Neural progenitor cell (in vitro differentiated cells): Measurements from ENCODE around the gene PGAM2. TPM values are rescaled to one million over a fixed set of nuclear protein-coding genes. Genes with fewer than 3 reads are reported as not detected.

Experiments
- DNase-seq: peaks from one replicate; pipeline ENCODE4 v3.0.0-alpha.2; 2016; ENCODE audit warnings: low spot score
- H2AFZ ChIP-seq: fragments of 200-600 bp; sonication (generic); replicated peaks from 2 replicates; pipeline ENCODE4 v1.6.1; 2016; ENCODE audit warnings: antibody characterized with exemption
- H3F3A ChIP-seq: fragments of 200-600 bp; sonication (generic); 2 replicates; pipeline ENCODE4 v1.6.1; 2016; ENCODE audit warnings: antibody characterized with exemption, low read depth
- H3K27ac ChIP-seq: fragments of 200-600 bp; sonication (generic); 2 replicates; pipeline ENCODE4 v1.5.1; 2016; ENCODE audit warnings: mild to moderate bottlenecking
- H3K27me3 ChIP-seq: fragments of 200-600 bp; sonication (generic); 2 replicates; pipeline ENCODE4 v1.6.1; 2016; ENCODE audit warnings: mild to moderate bottlenecking, moderate library complexity
- H3K36me3 ChIP-seq: fragments of 200-600 bp; sonication (generic); 2 replicates; pipeline ENCODE4 v1.5.1; 2016
- H3K4me1 ChIP-seq: fragments of 200-600 bp; sonication (generic); 2 replicates; pipeline ENCODE4 v1.6.1; 2016; ENCODE audit warnings: mixed run types
- H3K4me2 ChIP-seq: fragments of 200-600 bp; sonication (generic); 2 replicates; pipeline ENCODE4 v1.6.1; 2016
- H3K4me3 ChIP-seq: fragments of 200-600 bp; sonication (generic); 2 replicates; pipeline ENCODE4 v1.5.1; 2016
- H3K79me2 ChIP-seq: fragments of 200-600 bp; sonication (generic); 2 replicates; pipeline ENCODE4 v1.6.1; 2016; ENCODE audit warnings: low read depth
- H3K9ac ChIP-seq: fragments of 200-600 bp; sonication (generic); 2 replicates; pipeline ENCODE4 v1.6.1; 2016
- H3K9me3 ChIP-seq: fragments of 200-600 bp; sonication (generic); 2 replicates; pipeline ENCODE4 v1.5.1; 2016; ENCODE audit warnings: low read depth
- H4K20me1 ChIP-seq: fragments of 200-600 bp; sonication (generic); 2 replicates; pipeline ENCODE4 v1.6.1; 2016; ENCODE audit warnings: low read depth
- H3K27ac Mint-ChIP-seq: 3 replicates; pipeline ENCODE4 v1.8.0; 2021; ENCODE audit warnings: mixed read lengths
- H3K27me3 Mint-ChIP-seq: 2 replicates; pipeline ENCODE4 v1.8.0; 2022; ENCODE audit warnings: low read depth, mild to moderate bottlenecking, inconsistent platforms, moderate library complexity, mixed read lengths; ENCODE audit not compliant: insufficient read depth
- H3K36me3 Mint-ChIP-seq: 3 replicates; pipeline ENCODE4 v1.8.0; 2021; ENCODE audit warnings: mixed read lengths
- H3K4me1 Mint-ChIP-seq: 3 replicates; pipeline ENCODE4 v1.8.0; 2021; ENCODE audit warnings: mixed read lengths
- H3K4me3 Mint-ChIP-seq: 3 replicates; pipeline ENCODE4 v1.8.0; 2021; ENCODE audit warnings: mild to moderate bottlenecking, moderate library complexity, mixed read lengths
- H3K9me3 Mint-ChIP-seq: 3 replicates; pipeline ENCODE4 v1.8.0; 2020; ENCODE audit warnings: mixed read lengths
- EZH2 ChIP-seq: fragments of 200-600 bp; sonication (generic); IDR thresholded peaks from 2 replicates; pipeline ENCODE4 v1.6.1; 2017; ENCODE audit warnings: antibody characterized with exemption, mild to moderate bottlenecking, moderate library complexity
- EZH2phosphoT487 ChIP-seq: fragments of 200-600 bp; sonication (generic); IDR thresholded peaks from 2 replicates; pipeline ENCODE4 v1.6.1; 2017; ENCODE audit warnings: antibody characterized with exemption
- total RNA-seq: library from RNA; depleted of rRNA; stranded (reverse); fragments of >200 nt; gene quantifications from 2 replicates; pipeline ENCODE4 v1.2.3, GENCODE V29; 2015; ENCODE audit warnings: low replicate concordance
- TF ChIP-seq, protein P1 (sequence below): fragments of 200-600 bp; sonication (generic); IDR thresholded peaks from 2 replicates; pipeline ENCODE4 v1.5.1; 2017; ENCODE audit warnings: antibody characterized with exemption, mild to moderate bottlenecking

Gene PGAM2
- total RNA-seq, 1 donor from 2014 or later = 11.2 TPM

DNA sequence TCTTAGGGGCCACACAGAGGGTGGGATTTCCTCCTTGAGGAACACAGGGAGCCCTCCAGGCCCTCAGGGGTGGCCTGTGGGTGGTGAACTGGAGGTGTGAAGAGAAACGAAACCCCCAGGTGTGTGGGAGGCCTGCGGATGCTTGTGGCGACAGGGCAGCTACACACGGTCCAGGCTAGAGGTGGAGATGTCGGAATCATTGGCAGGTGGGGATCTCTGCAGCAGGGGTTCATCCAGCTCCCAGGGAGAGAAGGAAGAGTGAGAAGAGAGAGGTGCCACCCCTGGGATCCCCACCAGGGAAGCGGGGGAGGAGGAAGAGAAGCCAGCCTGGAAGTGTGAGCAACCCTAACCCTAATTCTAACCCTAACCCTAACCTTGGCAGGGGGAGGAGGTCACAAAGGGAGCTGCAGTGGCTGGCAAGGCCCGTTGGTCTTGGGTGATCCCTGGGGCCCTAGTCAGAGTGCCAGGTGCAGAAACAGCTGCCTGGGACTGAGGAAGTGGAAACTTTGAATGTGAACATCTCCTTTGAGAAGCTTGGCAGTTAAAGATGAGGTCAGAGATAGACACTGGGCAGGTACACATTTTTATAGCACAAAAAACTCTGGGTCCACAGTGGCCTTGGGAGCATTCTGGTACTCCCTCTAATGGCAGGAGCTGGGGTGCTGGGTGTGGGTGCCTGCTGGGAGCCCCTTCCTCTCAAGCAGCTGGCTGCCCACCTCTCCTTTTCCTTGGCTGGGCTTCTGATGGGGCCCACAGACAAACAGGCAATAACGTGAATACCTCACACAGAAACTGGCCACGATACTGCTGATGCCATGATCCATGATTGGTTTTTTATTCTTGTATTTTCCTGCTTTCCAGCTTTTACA is 31.9 kb upstream of the PGAM2 start:
- Mint-ChIP-seq H3K27ac (no peak overlapping the region), H3K27me3 (peaks cover 3% of the 10 kb centered on the region), H3K9me3 (no peaks in the 10 kb centered on the region), H3K36me3 (no peaks in the 10 kb centered on the region), H3K4me1 (peaks cover 14% of the 10 kb centered on the region), H3K4me3 (no peak overlapping the region)
- Histone ChIP-seq H4K20me1 (no peaks in the 10 kb centered on the region), H3F3A (no peaks in the 10 kb centered on the region), H3K27ac (no peak overlapping the region), H3K27me3 (peaks cover 6% of the 10 kb centered on the region), H3K4me3 (no peak overlapping the region), H3K79me2 (no peaks in the 10 kb centered on the region), H3K4me1 (no peaks in the 10 kb centered on the region), H3K4me2 (no peak overlapping the region), H2AFZ (no peak overlapping the region), H3K9ac (no peak overlapping the region), H3K9me3 (no peaks in the 10 kb centered on the region), H3K36me3 (no peaks in the 10 kb centered on the region)
- TF ChIP-seq EZH2 = no peak
- TF ChIP-seq, protein P1, sequence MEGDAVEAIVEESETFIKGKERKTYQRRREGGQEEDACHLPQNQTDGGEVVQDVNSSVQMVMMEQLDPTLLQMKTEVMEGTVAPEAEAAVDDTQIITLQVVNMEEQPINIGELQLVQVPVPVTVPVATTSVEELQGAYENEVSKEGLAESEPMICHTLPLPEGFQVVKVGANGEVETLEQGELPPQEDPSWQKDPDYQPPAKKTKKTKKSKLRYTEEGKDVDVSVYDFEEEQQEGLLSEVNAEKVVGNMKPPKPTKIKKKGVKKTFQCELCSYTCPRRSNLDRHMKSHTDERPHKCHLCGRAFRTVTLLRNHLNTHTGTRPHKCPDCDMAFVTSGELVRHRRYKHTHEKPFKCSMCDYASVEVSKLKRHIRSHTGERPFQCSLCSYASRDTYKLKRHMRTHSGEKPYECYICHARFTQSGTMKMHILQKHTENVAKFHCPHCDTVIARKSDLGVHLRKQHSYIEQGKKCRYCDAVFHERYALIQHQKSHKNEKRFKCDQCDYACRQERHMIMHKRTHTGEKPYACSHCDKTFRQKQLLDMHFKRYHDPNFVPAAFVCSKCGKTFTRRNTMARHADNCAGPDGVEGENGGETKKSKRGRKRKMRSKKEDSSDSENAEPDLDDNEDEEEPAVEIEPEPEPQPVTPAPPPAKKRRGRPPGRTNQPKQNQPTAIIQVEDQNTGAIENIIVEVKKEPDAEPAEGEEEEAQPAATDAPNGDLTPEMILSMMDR = no peak
- TF ChIP-seq EZH2phosphoT487 = no peak
- DNase-seq = no peak

DNA sequence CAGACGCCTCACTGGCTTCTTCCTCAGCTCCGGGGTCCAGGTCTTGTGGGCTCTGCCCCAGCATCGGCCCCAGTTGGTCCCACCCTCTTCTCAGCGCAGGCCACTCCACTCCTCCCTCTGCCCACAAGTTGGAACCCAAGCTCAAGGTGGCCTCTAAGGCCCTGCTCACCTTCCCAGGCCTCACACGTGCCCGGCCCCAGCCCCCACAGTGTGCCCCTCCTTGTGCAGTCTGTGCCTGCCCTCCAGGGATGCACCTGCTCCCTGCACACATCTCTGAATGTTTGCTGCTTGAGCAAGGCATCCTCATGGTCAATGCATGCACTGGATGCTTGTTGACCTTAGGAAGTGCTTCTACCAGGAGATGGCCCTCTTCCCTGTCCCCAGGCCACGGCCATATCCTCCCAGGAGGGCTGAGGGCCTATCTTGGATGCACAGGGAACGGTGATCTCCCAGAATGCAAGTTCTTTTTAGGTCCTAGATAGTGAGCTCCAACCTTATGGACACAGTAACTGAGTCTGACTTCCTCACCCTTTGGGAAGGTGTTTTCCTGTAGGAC is 31.0 kb upstream of the PGAM2 start:
- Mint-ChIP-seq H3K27me3 (peaks cover 5% of the 10 kb centered on the region), H3K9me3 (no peaks in the 10 kb centered on the region), H3K36me3 (no peaks in the 10 kb centered on the region), H3K27ac (peak overlapping the region; percentile 17), H3K4me3 (no peak overlapping the region), H3K4me1 (peaks cover 13% of the 10 kb centered on the region)
- H3K79me2 ChIP-seq = no peaks in the 10 kb centered on the region
- no peaks in the 10 kb centered on the region for H4K20me1 ChIP-seq
- no peaks in the 10 kb centered on the region for H3K36me3 ChIP-seq
- no peaks in the 10 kb centered on the region for H3K9me3 ChIP-seq
- DNase-seq = no peak
- H3K27me3 ChIP-seq = no peaks in the 10 kb centered on the region
- no peak for TF ChIP-seq EZH2
- TF ChIP-seq, protein P1 = no peak
- no peak for TF ChIP-seq EZH2phosphoT487
- no peak overlapping the region for H3K27ac ChIP-seq
- H3K4me1 ChIP-seq = no peaks in the 10 kb centered on the region
- no peaks in the 10 kb centered on the region for H3F3A ChIP-seq
- no peak overlapping the region for H2AFZ ChIP-seq
- no peak overlapping the region for H3K9ac ChIP-seq
- H3K4me3 ChIP-seq = no peak overlapping the region
- no peak overlapping the region for H3K4me2 ChIP-seq

GRCh38 chr7:44095781-44096180 is 30.4 kb upstream of the PGAM2 start:
- Mint-ChIP-seq H3K4me3 (no peak overlapping the region), H3K4me1 (peaks cover 12% of the 10 kb centered on the region), H3K27ac (no peak overlapping the region), H3K36me3 (no peaks in the 10 kb centered on the region), H3K27me3 (peaks cover 5% of the 10 kb centered on the region), H3K9me3 (no peaks in the 10 kb centered on the region)
- Histone ChIP-seq H3F3A (no peaks in the 10 kb centered on the region), H3K4me2 (no peak overlapping the region), H3K27me3 (no peaks in the 10 kb centered on the region), H2AFZ (no peak overlapping the region), H3K9ac (no peak overlapping the region), H3K27ac (no peak overlapping the region), H3K36me3 (no peaks in the 10 kb centered on the region), H3K4me3 (no peak overlapping the region), H4K20me1 (no peaks in the 10 kb centered on the region), H3K9me3 (no peaks in the 10 kb centered on the region), H3K79me2 (no peaks in the 10 kb centered on the region), H3K4me1 (no peaks in the 10 kb centered on the region)
- no peak for DNase-seq
- TF ChIP-seq EZH2 (no peak), EZH2phosphoT487 (no peak)
- TF ChIP-seq, protein P1 = no peak
